Stimulated activated CD8-positive, alpha-beta memory T cell treated with anti-CD3 and anti-CD28 coated beads, Interleukin-4, amount 100 ng/mL, for 24 hours (primary cell): ENCODE results near the gene YAF2.

Experiments
- DNase-seq: peaks from one replicate; pipeline ENCODE4 v3.0.0-alpha.2; 2020; ENCODE audit warnings: low read depth

Gene YAF2

DNA sequence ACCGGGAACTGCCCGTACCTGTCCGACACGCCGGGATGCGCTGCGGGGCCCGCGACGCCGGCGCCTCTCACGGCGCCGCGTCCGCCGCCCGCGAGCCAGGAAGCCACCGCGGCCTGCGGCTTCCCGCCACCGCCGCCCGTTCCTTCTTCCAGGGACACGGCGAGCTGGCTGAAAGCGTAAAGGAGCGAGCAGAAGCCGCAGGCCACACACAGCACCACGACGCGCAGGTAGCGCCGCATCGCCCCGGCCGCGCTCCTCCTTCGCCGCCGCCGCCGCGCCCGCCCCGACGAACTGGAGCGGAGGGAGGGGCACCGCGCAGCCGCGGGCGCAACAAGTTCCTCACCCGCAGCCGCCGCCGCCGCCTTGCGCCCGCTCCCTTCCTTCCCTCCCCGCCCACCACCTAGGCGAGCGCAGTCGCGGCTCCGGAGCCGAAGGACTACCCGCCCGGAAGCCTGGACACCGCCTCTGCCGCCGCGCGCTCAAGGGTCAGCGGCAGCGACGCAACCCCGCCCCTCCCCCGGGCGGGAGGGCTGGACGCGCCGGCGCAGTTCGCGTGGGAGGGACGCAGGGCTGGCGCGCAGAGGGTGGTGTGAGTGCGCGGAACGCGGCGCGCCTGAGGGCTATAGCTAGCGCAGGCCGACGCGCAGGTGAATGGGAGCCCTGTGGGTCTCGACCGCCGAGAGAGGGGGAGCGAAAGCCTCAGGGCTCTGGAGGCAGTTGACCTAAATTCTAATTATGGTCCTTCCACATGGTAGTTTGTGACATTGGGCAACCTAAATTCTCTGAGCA is 93.4 kb downstream of the YAF2 start, which contains the start of gene GXYLT1:
TSS of gene GXYLT1 (minus strand) at position 467 of the 789 bp plus-strand sequence. CDS start at position 239, 228 bp downstream.
- peak; percentile 84 for DNase-seq

DNA sequence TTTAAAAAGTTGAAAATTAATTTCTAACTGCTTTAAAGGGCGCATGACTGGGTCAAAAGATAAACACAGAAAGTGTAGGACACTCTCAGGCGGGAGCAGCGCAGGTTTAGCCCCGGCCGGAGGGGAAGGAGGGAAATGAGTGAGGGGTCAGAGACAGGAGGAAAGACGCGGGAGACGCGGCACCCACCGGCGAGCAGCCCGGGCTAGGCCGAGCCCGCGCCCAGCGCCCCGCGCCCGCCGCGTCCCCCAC is 94.0 kb downstream of the YAF2 start:
- DNase-seq: no peak

DNA sequence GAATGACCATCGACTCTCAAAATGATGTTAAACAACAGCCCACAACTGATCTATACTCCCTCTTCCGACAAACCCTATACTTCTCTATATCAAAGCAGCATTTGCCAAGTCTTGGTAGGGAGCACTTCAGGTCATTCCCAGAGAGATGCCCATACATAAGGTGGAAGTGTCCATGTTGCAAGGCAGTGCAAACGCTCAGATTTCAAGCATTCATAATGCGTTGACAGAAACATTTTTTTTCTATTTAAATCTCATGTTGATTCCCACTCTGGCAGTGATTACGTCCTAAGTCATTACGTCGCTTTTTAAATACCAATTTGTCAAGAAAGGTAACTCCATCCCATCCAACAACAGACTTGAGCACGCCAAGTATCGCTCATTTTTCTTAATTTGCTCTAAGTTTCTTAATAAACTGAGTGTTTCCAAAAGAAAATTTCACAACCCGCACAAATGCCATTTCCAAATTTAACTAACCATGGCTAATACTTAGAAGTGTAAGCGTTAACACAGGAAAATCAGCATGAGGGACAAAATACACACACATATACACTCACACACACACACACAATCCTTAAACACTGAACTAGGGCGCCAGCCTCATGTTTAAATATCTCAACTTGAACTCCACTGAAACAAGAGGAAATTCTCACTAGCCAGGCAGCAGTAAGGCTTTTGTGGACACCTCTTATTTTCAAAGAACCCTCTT is 94.4 kb downstream of the YAF2 start:
- no peak for DNase-seq

DNA sequence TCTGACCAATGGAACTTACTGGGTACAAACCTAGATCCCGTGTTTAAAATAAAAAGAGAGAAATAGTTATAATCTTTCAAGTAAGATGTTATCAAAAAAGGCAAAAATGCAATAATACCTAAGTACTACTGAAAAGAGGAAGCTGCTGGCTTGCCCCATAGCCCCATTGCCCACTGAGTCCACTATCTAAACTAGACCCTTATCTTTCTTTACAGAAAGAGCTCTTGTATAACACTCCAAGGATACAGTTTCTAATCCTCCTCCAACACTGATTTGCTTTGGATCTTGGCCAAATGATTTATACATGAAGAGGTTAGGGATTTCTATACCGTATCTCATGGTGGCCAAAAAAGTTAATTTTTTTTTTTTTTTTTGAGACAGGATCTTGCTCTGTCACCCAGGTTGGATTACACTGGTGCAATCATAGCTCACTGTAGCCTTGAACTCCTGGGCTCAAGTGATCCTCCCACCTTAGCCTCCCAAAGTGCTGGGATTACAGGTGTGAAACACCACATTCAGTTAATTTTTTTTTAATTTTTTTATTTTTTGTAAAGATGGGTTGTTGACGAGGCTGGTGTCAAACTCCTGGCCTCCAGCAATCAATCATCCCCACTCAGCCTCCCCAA is 96.0 kb downstream of the YAF2 start:
- DNase-seq: no peak

DNA sequence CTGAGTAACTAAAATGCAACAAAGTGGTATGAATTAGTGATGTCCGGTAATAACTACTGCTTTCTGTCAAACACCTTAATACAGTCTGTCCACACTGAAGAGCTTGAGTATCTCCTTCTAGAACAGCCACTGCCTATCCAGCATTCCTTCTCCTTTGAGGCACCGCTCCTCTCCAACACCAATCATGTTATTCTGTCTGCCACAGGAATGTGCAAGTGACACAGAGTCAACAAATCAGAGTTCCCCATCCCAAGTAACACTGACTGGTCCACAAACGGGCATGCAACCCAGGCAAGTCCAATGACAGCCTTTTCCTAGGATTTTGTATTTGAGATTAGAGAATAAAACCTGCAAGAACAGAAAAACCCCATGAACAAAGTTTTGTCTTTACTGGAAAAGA is 97.1 kb downstream of the YAF2 start:
- DNase-seq: no peak

DNA sequence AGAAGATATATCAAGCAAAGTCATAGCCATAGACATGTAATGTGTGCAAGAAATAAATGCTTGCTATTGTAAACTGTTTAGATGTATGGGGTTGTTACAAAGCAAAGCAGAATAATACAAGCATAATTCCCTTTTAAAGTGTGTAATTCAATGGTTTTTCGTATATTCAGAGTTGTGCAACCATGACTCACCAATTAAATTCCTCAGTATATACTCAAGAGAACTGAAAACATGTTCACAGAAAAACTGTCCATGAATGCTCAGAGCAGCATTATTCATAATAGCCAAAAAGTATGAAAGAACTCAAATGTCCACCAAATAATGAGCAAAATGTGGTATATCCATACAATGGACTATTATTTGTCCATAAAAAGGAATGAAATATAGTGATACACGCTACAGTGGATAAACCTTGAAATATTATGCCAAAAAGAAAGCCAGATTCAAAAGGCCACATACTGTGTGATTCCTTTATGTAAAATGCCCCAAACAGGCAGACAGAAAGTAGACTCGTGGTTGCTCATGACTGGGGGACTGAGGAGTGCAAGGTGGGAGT is 102.7 kb downstream of the YAF2 start:
- no peak for DNase-seq

DNA sequence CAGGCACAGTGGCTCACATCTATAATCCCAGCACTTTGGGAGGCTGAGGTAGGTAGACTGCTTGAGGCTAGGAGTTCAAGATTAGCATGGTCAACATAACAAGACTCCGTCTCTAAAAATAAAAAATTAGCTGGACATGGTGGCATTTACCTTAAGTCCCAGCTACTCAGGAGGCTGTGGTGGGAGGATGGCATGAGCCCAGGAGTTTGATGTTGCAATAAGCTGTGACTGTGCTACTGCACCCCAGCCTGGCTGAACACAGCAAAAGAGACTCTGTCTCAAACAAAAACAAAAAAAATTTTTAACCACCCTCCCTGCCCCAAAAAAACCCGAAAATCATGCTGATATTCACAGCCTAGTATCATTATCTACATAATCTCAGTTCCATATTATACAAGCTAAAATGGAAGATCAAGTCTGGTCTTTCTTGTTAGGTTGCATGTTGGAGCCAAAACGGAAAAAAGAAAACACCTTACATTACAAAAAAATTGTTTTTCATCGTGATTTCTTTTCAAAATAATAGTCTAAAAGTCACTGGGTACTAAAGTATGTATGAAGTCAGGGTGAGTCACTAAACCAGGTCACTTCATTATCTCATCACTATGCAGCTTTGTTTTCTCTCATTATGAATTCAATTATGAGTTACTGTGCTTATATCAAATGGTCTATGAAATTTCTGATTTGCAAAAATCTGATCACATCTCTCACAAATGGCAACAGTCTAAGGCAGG is 107.2 kb downstream of the YAF2 start:
- no peak for DNase-seq

DNA sequence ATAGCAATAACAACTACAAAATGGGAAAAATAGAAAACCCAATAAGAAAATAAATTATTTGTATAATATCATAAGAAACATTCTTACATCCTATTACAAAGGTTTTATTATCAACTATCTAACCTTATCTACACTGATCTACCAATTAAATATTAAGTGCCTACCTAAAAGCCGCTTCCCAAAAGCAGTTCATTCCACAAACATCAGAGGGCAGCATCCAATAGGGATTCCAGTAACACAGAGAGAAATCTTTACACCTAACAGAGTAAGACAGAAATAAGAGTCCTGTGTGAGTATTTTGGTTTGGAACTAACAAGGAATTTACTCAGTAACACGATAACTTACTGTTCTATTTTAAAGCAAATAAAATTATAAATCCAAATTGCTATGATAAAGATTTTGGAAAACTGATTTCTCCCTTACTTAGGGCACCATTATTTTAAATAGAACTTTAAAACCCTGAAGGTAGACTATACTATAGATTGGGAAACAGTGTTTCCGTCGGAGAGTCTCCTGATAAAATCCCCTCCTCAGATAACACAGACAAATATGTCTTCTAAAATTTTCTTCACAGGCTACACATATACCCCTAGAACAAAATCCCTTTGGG is 108.3 kb downstream of the YAF2 start:
- no peak for DNase-seq

DNA sequence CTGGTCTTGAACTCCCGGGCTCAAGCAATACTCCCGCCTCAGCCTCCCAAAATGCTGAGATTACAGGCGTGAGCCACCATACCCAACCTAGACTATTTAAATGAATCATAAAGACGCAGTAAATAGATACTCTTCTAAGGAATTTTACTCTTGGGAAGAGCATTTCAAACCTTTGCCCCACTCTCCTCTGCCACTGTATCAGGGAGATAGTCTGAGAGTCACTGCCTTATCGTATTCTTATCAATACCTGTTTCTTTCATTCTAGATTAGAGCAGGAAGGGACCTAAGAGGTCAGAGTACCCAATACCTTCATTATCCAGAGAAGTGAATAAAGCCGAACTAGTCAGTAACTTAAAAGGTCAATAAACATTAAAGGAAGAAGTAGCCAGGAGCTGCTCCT is 109.2 kb downstream of the YAF2 start:
- DNase-seq: no peak

DNA sequence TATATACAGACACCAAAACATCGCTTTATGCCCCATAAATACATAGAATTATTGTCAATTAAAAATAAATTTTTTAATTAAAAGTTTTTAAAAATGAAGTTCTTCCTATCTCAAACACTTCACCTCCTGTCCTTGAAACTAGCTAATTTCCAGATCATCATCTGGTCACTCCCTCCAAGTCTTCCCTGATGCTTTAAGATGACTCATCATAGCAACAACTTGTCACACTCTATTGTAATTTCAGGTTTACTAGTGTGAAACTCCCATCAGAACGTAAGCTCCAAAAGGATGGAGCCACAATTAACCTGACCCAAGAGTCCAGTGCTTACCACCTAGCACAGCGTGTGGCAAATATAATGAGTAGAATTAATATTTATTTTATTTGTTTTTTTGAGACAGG is 109.7 kb downstream of the YAF2 start:
- DNase-seq: no peak

DNA sequence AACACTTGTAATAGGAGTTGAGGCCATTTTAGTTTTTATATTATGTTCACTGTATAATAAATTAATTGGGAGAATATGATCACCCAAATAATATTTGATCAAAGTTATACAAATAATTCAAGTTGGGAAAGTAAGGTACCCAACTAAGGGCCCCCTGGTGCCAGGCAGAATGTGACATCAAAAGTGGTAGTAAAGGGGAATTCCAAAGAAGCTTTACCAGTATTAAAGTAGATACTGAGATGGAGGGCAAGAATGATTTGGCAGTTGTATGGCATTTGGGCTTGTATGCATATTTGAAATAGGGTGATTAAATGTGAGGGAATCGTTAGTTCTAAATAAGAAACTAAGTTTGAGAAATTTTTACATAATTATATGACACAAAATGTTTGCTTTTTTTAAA is 111.1 kb downstream of the YAF2 start:
- DNase-seq: no peak

DNA sequence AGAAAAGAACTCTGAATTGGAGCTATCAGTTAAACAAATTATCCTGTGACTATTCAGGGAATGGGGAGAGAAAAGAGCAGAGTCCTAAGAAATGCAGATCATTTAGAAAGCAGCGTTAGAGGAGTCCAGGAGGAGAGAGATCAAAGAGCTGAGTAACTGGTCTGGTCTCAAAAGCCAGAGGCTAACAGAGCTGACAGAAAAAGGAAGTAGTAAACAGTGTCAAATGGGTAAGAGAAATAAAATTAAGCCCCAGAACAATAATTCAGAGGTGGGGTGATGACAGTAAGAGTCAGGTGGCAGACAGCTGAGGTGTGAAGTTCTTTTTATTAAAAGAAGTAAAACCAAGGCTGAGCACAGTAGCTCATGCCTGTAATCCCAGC is 112.7 kb downstream of the YAF2 start:
- no peak for DNase-seq

DNA sequence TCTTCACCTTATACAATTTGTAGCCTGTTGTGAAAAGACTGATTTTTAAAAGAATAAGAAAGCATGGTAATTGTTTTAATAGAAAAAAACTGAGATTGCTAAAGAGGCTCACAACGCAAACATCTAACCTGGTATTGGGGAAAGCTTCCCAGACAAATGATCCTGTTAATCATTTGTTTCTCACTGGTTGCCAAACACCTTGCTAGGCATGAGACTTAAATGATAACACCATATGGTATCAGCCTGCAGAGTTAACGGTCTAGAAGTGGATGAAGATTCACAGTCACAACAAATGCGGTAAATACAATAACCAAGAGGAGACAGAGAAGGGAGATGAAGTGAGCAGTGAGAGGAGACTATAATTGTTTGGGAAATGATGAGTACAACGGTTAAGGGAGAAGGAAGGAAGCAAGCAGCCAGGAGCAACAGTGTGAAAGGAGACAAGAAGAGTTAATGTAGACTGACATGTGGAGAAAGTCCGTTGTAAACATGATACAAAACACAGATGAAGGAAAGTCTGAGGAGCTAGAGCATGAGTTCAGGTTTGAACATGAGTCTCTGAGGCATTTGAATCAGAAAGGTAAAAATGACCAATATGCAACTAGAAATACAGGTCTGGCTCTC is 113.2 kb downstream of the YAF2 start:
- no peak for DNase-seq

DNA sequence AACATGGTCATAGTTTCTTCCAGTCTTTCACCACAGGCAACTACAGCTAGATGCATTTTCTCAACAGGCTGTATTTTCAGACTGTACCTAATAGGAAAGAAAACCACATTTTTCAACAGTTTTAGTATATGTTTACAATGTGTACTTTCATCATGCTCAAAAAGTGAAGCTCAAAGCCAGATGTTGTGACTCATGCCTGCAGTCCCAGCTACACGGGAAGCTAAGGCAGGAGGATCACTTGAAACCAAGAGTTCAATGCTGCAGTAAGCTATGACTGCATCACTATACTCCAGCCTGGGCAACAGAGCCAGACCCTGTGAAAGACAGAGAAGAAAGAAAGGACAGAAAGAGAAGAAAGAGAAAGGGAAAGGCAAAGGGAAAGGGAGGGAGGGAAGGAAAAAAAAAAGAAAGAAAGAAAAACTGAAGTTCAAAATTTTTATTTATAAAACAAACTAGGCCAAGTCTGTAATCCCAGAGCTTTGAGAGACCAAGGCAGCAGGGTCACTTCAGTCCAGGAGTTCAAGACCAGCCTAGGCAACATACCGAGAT is 118.9 kb downstream of the YAF2 start:
- no peak for DNase-seq

DNA sequence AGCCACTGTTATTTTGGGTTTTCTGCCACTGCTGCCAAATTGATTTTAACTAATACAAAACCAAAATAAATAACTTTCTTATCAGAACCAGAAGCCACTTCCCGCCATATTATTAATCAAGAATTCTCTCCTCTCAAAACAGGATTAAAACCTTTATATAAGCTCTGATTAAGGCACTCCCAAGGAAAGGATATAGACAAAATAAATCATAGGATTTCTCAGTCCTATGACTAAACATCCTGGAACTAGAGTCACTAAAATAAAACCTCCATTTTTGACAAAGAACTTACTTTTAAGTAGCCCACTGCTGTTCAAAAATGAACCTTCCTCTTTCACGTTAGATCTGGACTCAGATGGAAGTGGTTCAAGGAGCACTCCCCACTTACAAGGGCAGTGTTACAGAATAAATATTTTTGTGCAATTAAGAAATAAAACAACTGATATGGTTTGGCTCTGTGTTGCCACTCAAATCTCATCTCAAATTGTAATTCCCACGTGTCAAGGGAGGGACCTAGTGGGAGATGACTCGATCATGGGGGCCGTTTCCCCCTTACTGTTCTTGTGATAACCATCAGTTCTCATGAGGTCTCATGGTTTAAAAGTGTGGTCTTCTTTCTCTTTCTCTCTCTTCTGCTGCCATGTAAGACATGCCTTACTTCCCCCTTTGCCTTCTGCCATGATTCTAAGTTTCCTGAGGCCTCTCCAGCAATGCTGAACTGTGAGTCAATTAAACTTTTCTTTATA is 119.7 kb downstream of the YAF2 start:
- no peak for DNase-seq

DNA sequence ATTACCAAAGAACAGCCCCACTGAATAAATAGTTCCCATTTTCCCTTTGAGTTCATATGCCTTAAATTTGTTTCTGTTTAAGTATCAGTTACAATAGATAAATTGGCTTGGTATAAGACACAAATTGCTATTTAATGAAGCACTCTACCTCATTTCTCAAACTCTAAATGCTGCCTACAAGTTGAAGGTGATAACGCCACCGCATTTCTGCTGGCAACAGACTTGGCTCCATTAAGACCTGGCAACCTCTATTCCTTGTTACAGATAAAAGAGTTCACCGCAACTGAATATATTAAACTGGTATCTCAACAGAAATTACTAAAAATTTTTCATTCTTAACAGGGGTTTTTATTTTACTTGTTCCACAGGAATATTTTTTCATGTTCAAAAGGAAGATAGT is 129.0 kb downstream of the YAF2 start:
- no peak for DNase-seq
